PC-3 (cell line): ENCODE measurements around the gene SLC25A21. TPM values are rescaled to one million over a fixed set of nuclear protein-coding genes. Genes with fewer than 3 reads are reported as not detected.

ENCODE experiments used
- ATAC-seq: fragments of 200-7000 bp; cut with Tn5 transposase; 2 replicates; pipeline ENCODE4 v1.9.1; 2020; ENCODE audit warnings: mild to moderate bottlenecking, moderate library complexity
- BruUV-seq: library from RNA; stranded (reverse); fragments of 400-500 nt; replicated peaks from 2 replicates; lab custom pipeline; 2021; lab: Mats Ljungman, UMichigan
- CTCF ChIA-PET: fragments of 300-600 bp; sonication (Branson Sonifier 250); formaldehyde crosslinking; loops from one replicate; lab custom pipeline; 2022; ENCODE audit warnings: antibody characterized with exemption; lab: Charles Lee
- POLR2A ChIA-PET: fragments of 300-600 bp; sonication (Branson Sonifier 250); formaldehyde crosslinking; loops from one replicate; lab custom pipeline; 2022; ENCODE audit warnings: antibody characterized with exemption; ENCODE audit not compliant: unreplicated experiment; lab: Charles Lee
- DNase-seq: peaks from one replicate; pipeline ENCODE4 v3.0.0-alpha.2; 2015
- H2AFZ ChIP-seq: fragments of 300-600 bp; sonication (generic); 2 replicates; pipeline ENCODE4 v1.6.0; 2016; ENCODE audit warnings: antibody characterized with exemption, low read length
- H3F3A ChIP-seq: fragments of 300-600 bp; sonication (generic); one replicate; pipeline ENCODE4 v1.6.0; 2017; ENCODE audit warnings: antibody characterized with exemption, low read length, control low read depth, mild to moderate bottlenecking; ENCODE audit not compliant: unreplicated experiment
- H3K27ac ChIP-seq: fragments of 300-600 bp; sonication (generic); 2 replicates; pipeline ENCODE4 v1.5.1; 2016; ENCODE audit warnings: mild to moderate bottlenecking, low read length
- H3K27me3 ChIP-seq: fragments of 300-600 bp; sonication (generic); 2 replicates; pipeline ENCODE4 v1.6.1; 2016; ENCODE audit warnings: low read length, mixed read lengths
- H3K36me3 ChIP-seq: fragments of 300-600 bp; sonication (generic); 2 replicates; pipeline ENCODE4 v1.6.1; 2016; ENCODE audit warnings: low read depth, mixed run types, low read length, mixed read lengths
- H3K4me1 ChIP-seq: fragments of 300-600 bp; sonication (generic); 2 replicates; pipeline ENCODE4 v1.5.1; 2016; ENCODE audit warnings: low read length; ENCODE audit not compliant: insufficient read depth
- H3K4me2 ChIP-seq: fragments of 300-600 bp; sonication (generic); 2 replicates; pipeline ENCODE4 v1.6.0; 2016; ENCODE audit warnings: low read length
- H3K4me3 ChIP-seq: fragments of 300-600 bp; sonication (generic); 2 replicates; pipeline ENCODE4 v1.5.1; 2016; ENCODE audit warnings: mild to moderate bottlenecking, low read length, mixed read lengths
- H3K79me2 ChIP-seq: fragments of 300-600 bp; sonication (generic); 2 replicates; pipeline ENCODE4 v1.6.1; 2017; ENCODE audit warnings: low read length, mixed read lengths
- H3K9ac ChIP-seq: fragments of 300-600 bp; sonication (generic); 2 replicates; pipeline ENCODE4 v1.6.0; 2016; ENCODE audit warnings: mild to moderate bottlenecking, low read length
- H3K9me2 ChIP-seq: fragments of 300-600 bp; sonication (generic); replicated peaks from 2 replicates; pipeline ENCODE4 v1.6.1; 2016; ENCODE audit warnings: mixed run types, low read length, mixed read lengths
- H3K9me3 ChIP-seq: fragments of 300-600 bp; sonication (generic); 2 replicates; pipeline ENCODE4 v1.6.1; 2016; ENCODE audit warnings: low read length, mixed read lengths
- H4K20me1 ChIP-seq: fragments of 300-600 bp; sonication (generic); 2 replicates; pipeline ENCODE4 v1.6.1; 2016; ENCODE audit warnings: low read length, mixed read lengths
- CTCF ChIP-seq: fragments of 300-600 bp; sonication (generic); conservative IDR thresholded peaks from 2 replicates; pipeline ENCODE4 v1.5.1; 2017; ENCODE audit warnings: antibody characterized with exemption, low read depth, mild to moderate bottlenecking, low read length
- EZH2 ChIP-seq: fragments of 300-600 bp; sonication (generic); IDR thresholded peaks from one replicate; pipeline ENCODE4 v1.6.1; 2017; ENCODE audit warnings: antibody characterized with exemption, mild to moderate bottlenecking, low read length; ENCODE audit not compliant: unreplicated experiment
- EZH2phosphoT487 ChIP-seq: fragments of 300-600 bp; sonication (generic); IDR thresholded peaks from 2 replicates; pipeline ENCODE4 v1.6.1; 2018; ENCODE audit warnings: mild to moderate bottlenecking, antibody characterized with exemption, low read length, borderline replicate concordance
- intact Hi-C: fragments of 100-400 bp; cut with micrococcal nuclease; formaldehyde crosslinking; loops from 2 replicates; pipeline ENCODE4 v1.9.0; 2023
- total RNA-seq: library from RNA; depleted of rRNA; stranded (reverse); fragments of >200 nt; gene quantifications from 2 replicates; pipeline ENCODE4 v1.2.3, GENCODE V29; 2014

The SLC25A21 gene
- total RNA-seq, 1 experiment from 2014 or later = 0.87 TPM

- Histone ChIP-seq H3K4me1 (peaks cover 24% of the 10 kb centered on the region), H3K9me2 (no peaks in the 10 kb centered on the region), H3K4me2 (no peak overlapping the region), H3K27me3 (no peaks in the 10 kb centered on the region), H3K9me3 (no peaks in the 10 kb centered on the region), H3K27ac (no peak overlapping the region), H3K36me3 (no peaks in the 10 kb centered on the region), H3K79me2 (no peaks in the 10 kb centered on the region), H4K20me1 (no peaks in the 10 kb centered on the region), H3F3A (no peaks in the 10 kb centered on the region), H2AFZ (no peak overlapping the region), H3K4me3 (no peak overlapping the region), H3K9ac (no peak overlapping the region)
- ChIA-PET POLR2A (no interaction called here), CTCF (no interaction called here)
- no TSS peak for BruUV-seq
- DNase-seq = no peak
- intact Hi-C loops = no loop called here
- no peak for ATAC-seq
- TF ChIP-seq EZH2 (no peak), CTCF (no peak), EZH2phosphoT487 (no peak)
Measured at GRCh38 chr14:37138898-37139297, 33.5 kb downstream of the SLC25A21 start.

GRCh38 chr14:37133284-37133913, 39.0 kb downstream of the SLC25A21 start:
- no peaks in the 10 kb centered on the region for H3K9me3 ChIP-seq
- no peak overlapping the region for H3K9ac ChIP-seq
- ATAC-seq = no peak
- TF ChIP-seq EZH2 (no peak), EZH2phosphoT487 (no peak), CTCF (no peak)
- H3K9me2 ChIP-seq = no peaks in the 10 kb centered on the region
- DNase-seq = no peak
- H3K27ac ChIP-seq = no peak overlapping the region
- H3K4me1 ChIP-seq = peaks cover 9% of the 10 kb centered on the region
- H3K4me3 ChIP-seq = no peak overlapping the region
- intact Hi-C loops = no loop called here
- H2AFZ ChIP-seq = no peak overlapping the region
- no TSS peak for BruUV-seq
- no peaks in the 10 kb centered on the region for H3K79me2 ChIP-seq
- H3K4me2 ChIP-seq = no peak overlapping the region
- H3K36me3 ChIP-seq = no peaks in the 10 kb centered on the region
- no peaks in the 10 kb centered on the region for H3F3A ChIP-seq
- ChIA-PET POLR2A (no interaction called here), CTCF (no interaction called here)
- no peaks in the 10 kb centered on the region for H4K20me1 ChIP-seq
- no peaks in the 10 kb centered on the region for H3K27me3 ChIP-seq

GRCh38 chr14:37131205-37131604, 41.2 kb downstream of the SLC25A21 start:
- Histone ChIP-seq H3F3A (no peaks in the 10 kb centered on the region), H4K20me1 (no peaks in the 10 kb centered on the region), H3K27me3 (no peaks in the 10 kb centered on the region), H3K4me1 (peaks cover 9% of the 10 kb centered on the region), H3K36me3 (no peaks in the 10 kb centered on the region), H3K4me2 (no peak overlapping the region), H3K79me2 (no peaks in the 10 kb centered on the region), H3K4me3 (no peak overlapping the region), H2AFZ (no peak overlapping the region), H3K9ac (no peak overlapping the region), H3K27ac (no peak overlapping the region), H3K9me3 (no peaks in the 10 kb centered on the region), H3K9me2 (no peaks in the 10 kb centered on the region)
- intact Hi-C loops = no loop called here
- DNase-seq (no peak), ATAC-seq (no peak)
- BruUV-seq = no TSS peak
- TF ChIP-seq EZH2 (no peak), EZH2phosphoT487 (no peak), CTCF (no peak)
- ChIA-PET POLR2A (no interaction called here), CTCF (no interaction called here)
